Fibroblast of gingiva (primary cell): ENCODE data around the gene FBXO22.
"Not testable (repeated sequence)": the region's sequence is repeated elsewhere in the genome, so short reads cannot be mapped to it uniquely, and the experiment has no call there.

Experiments
- DNase-seq: peaks from one replicate; pipeline ENCODE4 v3.0.0-alpha.2; 2011; ENCODE audit warnings: low read depth

FBXO22 gene

DNA sequence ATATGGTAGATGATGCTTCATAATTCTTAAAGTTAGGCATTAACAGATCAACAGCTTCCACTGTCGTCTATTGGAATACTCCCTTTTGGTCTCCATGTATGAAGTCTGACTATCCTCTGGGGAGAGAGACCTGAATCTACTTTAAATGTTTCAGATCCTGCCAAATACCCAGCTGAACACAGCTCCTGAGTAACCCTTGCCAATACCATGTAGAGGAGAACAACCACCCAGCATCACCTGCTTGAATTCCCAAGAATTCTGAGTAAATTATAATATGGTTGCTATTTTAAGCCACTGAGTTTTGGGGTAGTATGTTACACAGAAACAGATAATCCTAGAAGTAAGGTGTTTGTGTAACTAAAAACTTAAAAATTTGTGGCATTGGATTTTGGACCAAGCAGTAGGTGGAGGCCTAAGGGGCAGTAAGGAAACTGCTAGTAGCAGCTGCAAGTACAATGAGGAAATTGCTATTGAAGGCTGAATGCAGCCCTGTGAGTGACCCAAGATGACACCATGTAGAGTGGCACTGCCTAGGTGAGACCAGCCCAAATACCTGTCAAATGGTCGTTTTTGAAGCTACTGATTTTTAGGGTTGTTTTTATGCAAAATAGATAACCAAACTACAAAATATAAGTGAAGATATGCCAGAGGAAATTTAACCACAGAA lies 77.6 kb downstream of the FBXO22 start:
- no peak for DNase-seq

DNA sequence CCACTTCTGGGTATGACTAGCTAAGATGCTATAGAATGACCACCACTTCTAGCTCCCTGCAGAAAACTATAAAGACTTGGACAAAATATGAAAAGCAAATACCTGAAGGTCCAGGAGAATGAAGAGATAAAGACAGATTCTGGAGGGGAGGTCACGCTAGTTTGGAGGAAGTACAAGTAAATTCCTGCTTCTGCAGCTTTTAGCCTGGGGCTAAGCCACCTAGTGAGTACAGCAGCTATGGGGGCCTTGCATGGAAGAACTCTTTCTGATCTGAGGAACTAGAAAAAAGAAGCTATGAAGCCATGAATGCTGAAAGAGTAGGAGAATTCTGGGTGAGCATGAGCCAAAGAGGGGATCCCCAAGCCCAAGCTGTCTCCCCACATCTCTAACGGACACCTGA lies 78.8 kb downstream of the FBXO22 start:
- no peak for DNase-seq

DNA sequence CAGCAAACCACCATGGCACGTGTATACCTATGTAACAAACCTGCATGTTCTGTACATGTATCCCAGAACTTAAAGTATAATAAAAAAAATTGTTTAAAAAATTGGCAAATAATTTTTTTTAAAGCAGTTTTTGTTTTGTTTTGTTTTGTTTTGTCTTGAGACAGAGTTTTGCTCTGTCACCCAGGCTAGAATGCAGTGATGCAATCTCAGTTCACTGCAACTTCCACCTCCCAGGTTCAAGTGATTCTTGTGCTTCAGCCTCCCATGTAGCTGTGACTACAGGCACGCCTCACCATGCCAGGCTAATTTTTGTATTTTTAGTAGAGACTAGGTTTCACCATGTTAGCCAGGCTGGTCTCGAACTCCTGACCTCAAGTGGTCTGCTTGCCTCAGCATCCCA lies 81.0 kb downstream of the FBXO22 start:
- not testable (repeated sequence) for DNase-seq

DNA sequence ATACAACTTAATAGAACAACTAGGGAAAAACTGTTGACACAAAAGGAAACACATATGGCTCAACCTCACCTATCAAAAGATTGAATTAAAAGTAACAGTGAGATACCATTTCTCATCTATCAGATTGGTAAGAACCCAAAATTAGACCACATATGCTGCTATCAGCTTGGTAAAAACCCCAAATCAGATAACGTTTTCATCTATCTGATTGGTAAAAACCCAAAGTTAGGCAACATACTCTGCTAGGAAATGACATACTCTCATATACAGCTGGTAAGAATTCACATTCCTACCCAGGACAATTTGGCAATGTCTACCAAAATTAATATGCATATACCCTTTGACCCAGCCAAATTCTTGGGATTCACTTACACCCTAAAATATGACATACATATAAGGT lies 82.3 kb downstream of the FBXO22 start:
- DNase-seq: no peak

DNA sequence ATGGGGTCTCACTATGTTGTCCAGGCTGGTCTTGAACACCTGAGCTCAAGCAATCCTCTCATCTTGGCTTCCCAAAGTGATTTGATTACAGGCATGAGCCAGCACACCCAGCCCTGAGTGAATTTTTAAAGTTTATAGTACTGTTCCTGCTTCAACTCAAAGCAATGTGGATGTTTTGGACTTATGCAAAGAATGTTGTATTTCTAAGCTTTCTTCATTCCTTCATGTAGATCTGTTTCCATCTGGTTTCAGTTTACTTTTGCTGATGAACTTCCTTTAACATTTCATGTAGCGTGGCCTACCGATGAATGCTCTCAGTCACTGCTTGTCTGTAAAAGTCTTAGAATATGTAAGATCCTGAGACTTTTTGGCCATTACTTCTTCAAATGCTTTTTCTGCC lies 85.4 kb downstream of the FBXO22 start:
- peak; percentile 60 for DNase-seq

DNA sequence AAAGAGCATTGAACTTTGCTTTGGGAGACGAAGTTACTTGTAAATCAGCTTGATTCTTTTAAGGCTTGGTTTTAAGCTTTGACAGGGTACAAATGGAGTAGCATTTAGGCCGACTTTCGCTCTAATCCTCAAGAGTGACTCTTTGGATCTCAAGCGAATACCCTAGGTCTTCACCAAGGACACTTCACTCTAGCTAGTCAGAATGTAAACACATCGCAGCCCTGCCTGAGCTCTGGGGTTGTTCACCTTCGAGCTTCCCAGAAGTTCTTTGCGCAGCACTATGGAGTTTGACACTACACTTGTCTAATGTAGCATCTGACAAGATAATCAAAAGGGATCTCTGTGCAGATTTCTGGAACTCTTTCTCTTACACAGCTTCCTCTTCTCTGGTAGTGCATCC lies 86.2 kb downstream of the FBXO22 start:
- DNase-seq: no peak
